GM12878 (cell line): ENCODE results near the gene TMPRSS7. TPM values are rescaled to one million over a fixed set of nuclear protein-coding genes. Genes with fewer than 3 reads are reported as not detected.
A peak's percentile ranks its signal among the peaks of the same experiment; 100 is the strongest.

ENCODE experiments used
- ATAC-seq: fragments of 200-7000 bp; cut with Tn5 transposase; 3 replicates; pipeline ENCODE4 v1.9.1; 2020; ENCODE audit warnings: mild to moderate bottlenecking, moderate library complexity
- BruUV-seq: library from RNA; stranded (reverse); fragments of 400-500 nt; replicated peaks from 2 replicates; lab custom pipeline; 2021; lab: Mats Ljungman, UMichigan
- CTCF ChIA-PET: fragments of 300-600 bp; sonication (Branson Sonifier 250); formaldehyde crosslinking; extraction: SDS; loops from one replicate; lab custom pipeline; 2021; ENCODE audit warnings: inconsistent platforms; lab: Yijun Ruan, JAX
- POLR2A ChIA-PET: fragments of 350-600 bp; formaldehyde crosslinking; extraction: SDS; loops from one replicate; lab custom pipeline; 2021; ENCODE audit warnings: inconsistent platforms; lab: Charles Lee
- RAD21 ChIA-PET: fragments of 300-600 bp; sonication (Branson Sonifier 250); formaldehyde crosslinking; loops from one replicate; lab custom pipeline; 2023; ENCODE audit warnings: antibody characterized with exemption; ENCODE audit not compliant: unreplicated experiment; lab: Charles Lee
- SMC1A ChIA-PET: fragments of 300-600 bp; sonication (Branson Sonifier 250); formaldehyde crosslinking; loops from one replicate; lab custom pipeline; 2023; ENCODE audit not compliant: unreplicated experiment, uncharacterized antibody; lab: Charles Lee
- DNase-seq: peaks from one replicate; pipeline ENCODE4 v3.0.0-alpha.2; 2011; ENCODE audit warnings: low read depth, low spot score
- FAIRE-seq: peaks from 3 replicates; lab custom pipeline; 2011; peaks lifted over from hg19 to GRCh38; lab: Jason Lieb, UNC
- H2AFZ ChIP-seq: 2 replicates; pipeline ENCODE4 v1.6.0; 2011; ENCODE audit warnings: low read depth, low read length, control low read depth; ENCODE audit not compliant: control insufficient read depth
- H3K27ac ChIP-seq: 2 replicates; pipeline ENCODE4 v1.5.1; 2011; ENCODE audit warnings: control low read depth; ENCODE audit not compliant: control insufficient read depth, insufficient read depth
- H3K27me3 ChIP-seq, 2 experiments: replicated peaks in 1 of 2; 2 replicates each; pipeline versions ENCODE4 v1.6.0 to v1.6.1; 2011; ENCODE audit warnings: low read length in 1 of 2; ENCODE audit not compliant: control insufficient read depth in 2 of 2, insufficient read depth in 2 of 2
- H3K36me3 ChIP-seq, 2 experiments: 2 replicates each; pipeline ENCODE4 v1.5.1; 2011; ENCODE audit warnings: low read length in 1 of 2; ENCODE audit not compliant: control insufficient read depth in 2 of 2, insufficient read depth in 2 of 2
- H3K4me1 ChIP-seq: 2 replicates; pipeline ENCODE4 v1.6.1; 2011; ENCODE audit warnings: mild to moderate bottlenecking, low read length, moderate library complexity, mixed read lengths; ENCODE audit not compliant: control insufficient read depth, insufficient read depth
- H3K4me2 ChIP-seq: 2 replicates; pipeline ENCODE4 v1.6.0; 2011; ENCODE audit warnings: control low read depth; ENCODE audit not compliant: control insufficient read depth, insufficient read depth
- H3K4me3 ChIP-seq: fragments of 200-600 bp; sonication (generic); 2 replicates; pipeline ENCODE4 v1.5.1; 2016
- H3K79me2 ChIP-seq: 2 replicates; pipeline ENCODE4 v1.6.0; 2011; ENCODE audit warnings: low read length; ENCODE audit not compliant: control insufficient read depth, insufficient read depth
- H3K9ac ChIP-seq: 2 replicates; pipeline ENCODE4 v1.8.0; 2011; ENCODE audit warnings: low read length, control low read depth, mixed read lengths; ENCODE audit not compliant: control insufficient read depth, insufficient read depth
- H3K9me3 ChIP-seq: replicated peaks from 3 replicates; pipeline ENCODE4 v1.5.1; 2011; ENCODE audit warnings: mild to moderate bottlenecking, low read length; ENCODE audit not compliant: control insufficient read depth, insufficient read depth
- H4K20me1 ChIP-seq: 2 replicates; pipeline ENCODE4 v1.6.0; 2011; ENCODE audit not compliant: control insufficient read depth, insufficient read depth
- BMI1 ChIP-seq: fragments of 450-650 bp; IDR thresholded peaks from 2 replicates; pipeline ENCODE4 v1.6.1; 2016; ENCODE audit warnings: mild to moderate bottlenecking, moderate library complexity, borderline replicate concordance
- CEBPB ChIP-seq, 2 experiments: fragments of 150-350 bp in 1 of 2; IDR thresholded peaks; 2 replicates each; pipeline ENCODE4 v1.6.1; 2012 to 2014; ENCODE audit warnings: low read depth in 2 of 2, low read length in 2 of 2, borderline replicate concordance in 1 of 2, inconsistent platforms in 1 of 2
- GATAD2B ChIP-seq: fragments of 450-650 bp; conservative IDR thresholded peaks from 2 replicates; pipeline ENCODE4 v1.6.1; 2017; ENCODE audit warnings: low read depth, mild to moderate bottlenecking, moderate library complexity
- IKZF2 ChIP-seq, 2 experiments: fragments of 450-650 bp; IDR thresholded peaks; 2 replicates each; pipeline ENCODE4 v1.6.1; 2017; ENCODE audit warnings: mild to moderate bottlenecking in 2 of 2, moderate library complexity in 2 of 2
- MEF2A ChIP-seq: IDR thresholded peaks from 2 replicates; pipeline ENCODE4 v1.6.1; 2011; ENCODE audit warnings: low read depth, mild to moderate bottlenecking, low read length, moderate library complexity; ENCODE audit not compliant: insufficient read depth
- MEF2B ChIP-seq: fragments of 450-650 bp; IDR thresholded peaks from 2 replicates; pipeline ENCODE4 v1.6.1; 2018; ENCODE audit warnings: mild to moderate bottlenecking, moderate library complexity; ENCODE audit not compliant: partially characterized antibody, poor library complexity, severe bottlenecking
- MYB ChIP-seq: fragments of 150-350 bp; IDR thresholded peaks from 2 replicates; pipeline ENCODE4 v1.6.1; 2014; ENCODE audit warnings: mild to moderate bottlenecking, low read depth, low read length, borderline replicate concordance
- MYC ChIP-seq: IDR thresholded peaks from 2 replicates; pipeline ENCODE4 v1.6.1; 2011; ENCODE audit warnings: mild to moderate bottlenecking, low read length, moderate library complexity, inconsistent platforms; ENCODE audit not compliant: insufficient read depth, insufficient replicate concordance, insufficient read length, severe bottlenecking
- NKRF ChIP-seq: fragments of 450-650 bp; conservative IDR thresholded peaks from 2 replicates; pipeline ENCODE4 v1.6.1; 2017; ENCODE audit warnings: mild to moderate bottlenecking, moderate library complexity
- RAD21 ChIP-seq: IDR thresholded peaks from 2 replicates; pipeline ENCODE4 v1.6.1; 2011; ENCODE audit warnings: mild to moderate bottlenecking, low read depth, low read length, moderate library complexity; ENCODE audit not compliant: insufficient read depth
- RAD51 ChIP-seq: fragments of 450-650 bp; IDR thresholded peaks from 2 replicates; pipeline ENCODE4 v1.6.1; 2016; ENCODE audit warnings: moderate library complexity, mild to moderate bottlenecking, inconsistent platforms
- RUNX3 ChIP-seq: IDR thresholded peaks from 2 replicates; pipeline ENCODE4 v1.6.1; 2012; ENCODE audit warnings: low read length, inconsistent platforms
- SMAD5 ChIP-seq: IDR thresholded peaks from 2 replicates; pipeline ENCODE4 v1.6.1; 2016; ENCODE audit warnings: antibody characterized with exemption, low read depth
- SMC3 ChIP-seq: IDR thresholded peaks from 2 replicates; pipeline ENCODE4 v1.6.1; 2011; ENCODE audit warnings: low read length, improper control_type of control experiment, borderline replicate concordance
- STAT1 ChIP-seq: fragments of 450-650 bp; conservative IDR thresholded peaks from 2 replicates; pipeline ENCODE4 v1.6.1; 2014; ENCODE audit warnings: antibody characterized with exemption, mild to moderate bottlenecking
- YBX1 ChIP-seq: fragments of 450-650 bp; IDR thresholded peaks from 2 replicates; pipeline ENCODE4 v1.6.1; 2016; ENCODE audit warnings: antibody characterized with exemption
- ZBED1 ChIP-seq: IDR thresholded peaks from 2 replicates; pipeline ENCODE4 v1.6.1; 2016; ENCODE audit warnings: borderline replicate concordance
- WGBS: methylation state at CpG from one replicate; pipeline ENCODE4 v1.1.6; 2016; ENCODE audit warnings: low lambda C conversion rate; ENCODE audit not compliant: insufficient replicate concordance, insufficient coverage; ENCODE audit errors: missing lambda C conversion rate; 5-methylcytosine and 5-hydroxymethylcytosine counted together
- in situ Hi-C: fragments of 300-500 bp; cut with MboI; formaldehyde crosslinking; loops from 9 replicates; pipeline ENCODE4 v1.14.3; 2018; ENCODE audit warnings: mixed read lengths
- intact Hi-C: fragments of 100-400 bp; cut with micrococcal nuclease; formaldehyde crosslinking; loops from one replicate; pipeline ENCODE4 v1.14.2; 2022; ENCODE audit not compliant: unreplicated experiment
- polyA plus RNA-seq, 11 experiments: library from polyadenylated mRNA; depleted of rRNA in 4 of 11; unstranded in 6 of 11; stranded (reverse) in 5 of 11; fragments of >200 nt; fragmentation: Nextera tagmentation in 4 of 11; fragmentation: Illumina TruSeq in 1 of 11; extraction: Ambion mirVana in 4 of 11; extraction: Trizol in 1 of 11; gene quantifications; 1 replicate in 1 of 11; 2 replicates in 10 of 11; pipeline versions ENCODE4 v1.2.1 to v1.2.3, GENCODE V29; 2011 to 2016; ENCODE audit warnings: inconsistent platforms in 2 of 11, missing spikeins in 2 of 11, low read depth in 1 of 11
- total RNA-seq, 4 experiments: library from RNA; depleted of rRNA in 3 of 4; stranded (reverse); fragments of >200 nt in 3 of 4; fragmentation: Illumina TruSeq in 1 of 4; extraction: Trizol in 1 of 4; gene quantifications; 2 replicates each; pipeline versions ENCODE4 v1.2.1 to v1.2.3, GENCODE V29; 2013 to 2021
- TF ChIP-seq, protein P1 (sequence below), 3 experiments: IDR thresholded peaks in 2 of 3; conservative IDR thresholded peaks in 1 of 3; 2 replicates each; pipeline ENCODE4 v1.5.1; 2011; ENCODE audit warnings: low read depth in 3 of 3, low read length in 3 of 3, mild to moderate bottlenecking in 3 of 3, control low read depth in 2 of 3, moderate library complexity in 2 of 3, inconsistent platforms in 1 of 3, mixed read lengths in 1 of 3; ENCODE audit not compliant: control insufficient read depth in 2 of 3, insufficient read depth in 1 of 3; ENCODE audit errors: extremely low read depth in 1 of 3

Gene TMPRSS7
- total and polyA plus RNA-seq, 10 of the 15 experiments (the other 5 are each of a cell fraction or from before 2014, with no cell fraction given), result 0.03 TPM; not detected in 9

DNA sequence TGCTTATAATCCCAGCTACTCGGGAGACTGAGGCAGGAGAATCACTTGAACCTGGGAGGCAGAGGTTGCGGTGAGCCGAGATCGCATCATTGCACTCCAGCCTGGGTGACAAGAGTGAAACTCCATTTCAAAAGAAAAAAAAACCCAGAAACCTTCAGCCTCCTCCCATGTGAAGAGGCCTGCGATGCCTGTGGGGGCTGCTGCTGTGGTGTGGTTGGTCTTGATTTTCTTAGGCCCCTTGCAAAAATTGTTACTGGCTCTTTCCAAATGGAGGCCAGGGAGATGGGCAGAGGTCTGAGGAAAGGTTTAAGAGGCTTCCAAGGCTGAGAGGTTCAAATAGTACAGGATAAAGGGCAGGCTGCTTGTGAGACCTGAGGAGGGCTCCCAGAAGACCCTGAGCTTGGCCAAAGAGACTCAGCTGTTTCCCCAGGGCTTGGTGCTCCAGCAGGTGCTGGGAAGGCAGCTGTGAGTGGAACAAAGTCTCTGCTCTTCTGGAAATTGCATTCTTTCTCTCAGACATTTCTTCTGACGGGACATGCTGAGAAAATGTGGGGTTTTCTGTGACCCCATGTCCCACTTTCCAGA, 80.1 kb downstream of the TMPRSS7 start (continued):
- TF ChIP-seq CEBPB (IDR thresholded peaks at IDR 0.05; ENCODE audit: borderline replicate concordance in 1 of 2, low read depth in 2 of 2, low read length in 2 of 2) (no peak), STAT1 (no peak), SMC3 (no peak; the same call in 1 of the 2 replicates), IKZF2 (IDR thresholded peaks at IDR 0.05) (no peak), MEF2A (no peak), RAD51 (no peak), NKRF (no peak; the same call in 1 of the 2 replicates), SMAD5 (no peak)

DNA sequence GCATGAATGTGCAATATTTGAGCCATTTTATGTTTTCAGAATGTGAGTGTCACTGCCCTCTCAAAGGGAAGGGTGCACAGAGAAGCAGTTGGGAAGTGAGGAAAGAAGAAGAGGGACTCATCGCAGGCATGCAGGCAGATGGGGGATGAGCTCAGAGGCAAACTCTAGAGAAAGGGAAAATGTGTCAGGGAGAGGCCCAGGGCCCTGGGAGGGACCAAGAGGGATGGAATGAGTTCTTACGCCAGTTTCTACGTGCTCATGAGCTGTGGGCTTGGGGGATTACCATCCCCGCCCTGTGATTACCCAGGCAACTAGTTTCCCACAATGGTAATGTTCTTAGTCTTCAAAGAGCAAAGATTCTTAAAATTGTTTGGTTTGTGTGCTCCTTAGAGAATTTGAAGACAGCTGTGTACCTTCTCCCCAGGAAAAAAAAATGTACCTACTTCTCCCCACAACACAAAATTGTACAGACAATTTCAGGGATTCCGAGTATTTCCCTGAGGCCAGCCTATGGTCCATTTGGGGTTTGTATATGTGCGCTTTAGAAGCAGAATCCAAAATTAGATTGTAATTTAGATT, 80.7 kb downstream of the TMPRSS7 start:
- no TSS peak for BruUV-seq
- Histone ChIP-seq H2AFZ (no peak overlapping the region), H3K79me2 (peaks cover 27% of the 10 kb centered on the region), H3K4me1 (peaks cover 78% of the 10 kb centered on the region), H3K9me3 (no peaks in the 10 kb centered on the region), H3K27ac (peak overlapping the region; percentile 95), H4K20me1 (no peaks in the 10 kb centered on the region), H3K27me3 (no peaks in the 10 kb centered on the region), H3K4me3 (peak overlapping the region; percentile 42; the same call in 1 of the 2 replicates), H3K36me3 (no peaks in the 10 kb centered on the region; a peak in 1 of 4 replicates), H3K9ac (peak overlapping the region; percentile 79), H3K4me2 (peak overlapping the region; percentile 60)
- intact Hi-C loops, result loop anchor here (1.0 to 10.0 kb wide), 3 partner anchors 18 to 860 kb away; partner anchors contain the start of genes CD200R1 and GCSAM
- CTCF ChIA-PET, result interaction anchor here (0.7 to 9.2 kb wide), 5 partner anchors 17 to 403 kb away, joined by 3 to 226 read pairs (median 6); partner anchors contain the start of genes GCSAM and SLC9C1
- POLR2A ChIA-PET, result interaction anchor here (0.9 to 9.4 kb wide), 10 partner anchors 15 to 447 kb away, joined by 3 to 345 read pairs (median 5); partner anchors contain the start of genes BTLA, GCSAM and SLC9C1
- peak; percentile 96 for DNase-seq
- FAIRE-seq, result peak; percentile 7
- SMC1A ChIA-PET, result interaction anchor here (0.9 to 9.4 kb wide), 12 partner anchors 16 to 399 kb away, joined by 3 to 489 read pairs (median 6); partner anchors contain the start of genes BTLA, CD200, GCSAM and SLC9C1
- ATAC-seq, result peak; percentile 59
- 0% methylated on average over 6 of the region's 6 CpGs for WGBS
- RAD21 ChIA-PET, result interaction anchor here (0.8 to 7.4 kb wide), 19 partner anchors 16 to 439 kb away, joined by 3 to 457 read pairs (median 4); partner anchors contain the start of genes BTLA, CD200, GCSAM and SLC9C1
- in situ Hi-C loops, result no loop called here
- TF ChIP-seq RAD21 (0 out of 2 replicates have a peak, but pooled peaks have one; percentile 6), MYB (no peak), ZBED1 (peak; percentile 95), BMI1 (no peak), RUNX3 (peak; percentile 92), MYC (no peak), YBX1 (no peak), MEF2B (peak; percentile 96), GATAD2B (peak; percentile 92)
- TF ChIP-seq, protein P1, sequence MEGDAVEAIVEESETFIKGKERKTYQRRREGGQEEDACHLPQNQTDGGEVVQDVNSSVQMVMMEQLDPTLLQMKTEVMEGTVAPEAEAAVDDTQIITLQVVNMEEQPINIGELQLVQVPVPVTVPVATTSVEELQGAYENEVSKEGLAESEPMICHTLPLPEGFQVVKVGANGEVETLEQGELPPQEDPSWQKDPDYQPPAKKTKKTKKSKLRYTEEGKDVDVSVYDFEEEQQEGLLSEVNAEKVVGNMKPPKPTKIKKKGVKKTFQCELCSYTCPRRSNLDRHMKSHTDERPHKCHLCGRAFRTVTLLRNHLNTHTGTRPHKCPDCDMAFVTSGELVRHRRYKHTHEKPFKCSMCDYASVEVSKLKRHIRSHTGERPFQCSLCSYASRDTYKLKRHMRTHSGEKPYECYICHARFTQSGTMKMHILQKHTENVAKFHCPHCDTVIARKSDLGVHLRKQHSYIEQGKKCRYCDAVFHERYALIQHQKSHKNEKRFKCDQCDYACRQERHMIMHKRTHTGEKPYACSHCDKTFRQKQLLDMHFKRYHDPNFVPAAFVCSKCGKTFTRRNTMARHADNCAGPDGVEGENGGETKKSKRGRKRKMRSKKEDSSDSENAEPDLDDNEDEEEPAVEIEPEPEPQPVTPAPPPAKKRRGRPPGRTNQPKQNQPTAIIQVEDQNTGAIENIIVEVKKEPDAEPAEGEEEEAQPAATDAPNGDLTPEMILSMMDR (IDR thresholded peaks at IDR 0.05 in 2 of 3, conservative IDR thresholded peaks at IDR 0.05 in 1 of 3; ENCODE audit: control insufficient read depth in 2 of 3, extremely low read depth in 1 of 3, insufficient read depth in 1 of 3, low read depth in 3 of 3, low read length in 3 of 3), result no peak
